Activated CD4-positive, alpha-beta T cell treated with anti-CD3 and anti-CD28 coated beads, Interleukin-10, Interleukin-2, amounts not matched to agents 100 ng/mL and 50 ng/mL, durations not matched to agents 16 hours and 8 hours (primary cell): ENCODE data around the gene SSTR4.
A peak's percentile ranks its signal among the peaks of the same experiment; 100 is the strongest.

Experiments used
- DNase-seq: peaks from one replicate; pipeline ENCODE4 v3.0.0-alpha.2; 2020

SSTR4 gene

DNA sequence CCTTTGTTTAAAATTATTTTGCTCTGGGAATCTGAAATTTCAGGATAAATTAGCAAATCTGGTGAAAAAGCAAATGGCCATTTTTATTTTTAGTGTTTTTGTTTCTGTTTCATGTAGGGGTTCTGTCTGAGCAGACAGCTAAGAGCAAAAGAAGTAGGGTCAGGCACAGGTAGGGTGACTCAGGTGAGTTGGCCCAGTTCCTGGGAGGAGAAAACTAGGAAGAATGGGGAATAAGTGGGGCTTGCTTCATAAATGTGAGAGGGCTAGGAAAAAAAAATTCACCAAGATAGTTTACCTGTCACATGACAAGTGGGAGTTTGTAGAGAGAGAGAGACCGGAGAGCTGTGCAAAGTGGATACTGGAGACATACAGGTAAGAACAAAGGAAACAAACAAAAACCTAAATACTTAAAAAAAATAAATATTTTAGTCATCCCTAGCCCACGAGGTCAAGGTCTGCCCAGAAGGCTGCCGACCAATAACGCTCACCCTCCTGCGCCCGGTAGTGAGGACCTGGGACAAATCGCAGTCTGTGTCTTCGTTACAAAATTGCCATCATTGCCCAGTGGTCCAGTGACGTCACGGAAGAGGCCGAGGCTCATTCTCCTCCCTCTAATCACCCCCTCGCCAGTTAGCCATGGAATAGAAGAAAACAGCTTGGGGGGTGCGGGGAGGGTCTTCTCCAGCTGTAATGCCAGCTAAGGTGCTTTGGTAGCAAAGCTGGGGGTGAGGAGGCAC, 12.1 kb downstream of the SSTR4 start:
- no peak for DNase-seq

DNA sequence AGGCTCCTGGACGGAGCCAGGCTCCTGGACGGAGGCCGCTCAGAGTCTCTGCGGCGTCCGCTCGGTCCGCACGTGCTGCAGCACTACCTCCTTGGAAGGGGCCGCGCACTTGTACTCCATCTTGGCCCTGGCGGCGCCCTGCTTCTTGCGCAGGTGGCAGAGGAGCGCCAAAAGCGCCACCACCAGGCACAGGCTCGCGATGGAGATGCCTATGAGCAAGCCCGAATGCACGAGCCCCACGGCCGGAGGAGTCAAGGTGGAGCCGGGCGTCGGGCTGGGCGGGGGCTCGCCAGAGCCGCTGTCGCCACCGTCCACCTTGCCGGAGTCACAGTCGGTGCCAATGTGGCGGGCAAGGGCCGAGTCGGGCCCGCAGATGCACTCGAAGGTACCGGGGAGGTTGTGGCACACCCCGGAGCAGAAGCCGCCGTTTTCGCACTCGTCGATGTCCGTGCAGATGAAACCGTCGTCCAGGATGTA, 12.7 kb downstream of the SSTR4 start:
- DNase-seq: peak; percentile 31

DNA sequence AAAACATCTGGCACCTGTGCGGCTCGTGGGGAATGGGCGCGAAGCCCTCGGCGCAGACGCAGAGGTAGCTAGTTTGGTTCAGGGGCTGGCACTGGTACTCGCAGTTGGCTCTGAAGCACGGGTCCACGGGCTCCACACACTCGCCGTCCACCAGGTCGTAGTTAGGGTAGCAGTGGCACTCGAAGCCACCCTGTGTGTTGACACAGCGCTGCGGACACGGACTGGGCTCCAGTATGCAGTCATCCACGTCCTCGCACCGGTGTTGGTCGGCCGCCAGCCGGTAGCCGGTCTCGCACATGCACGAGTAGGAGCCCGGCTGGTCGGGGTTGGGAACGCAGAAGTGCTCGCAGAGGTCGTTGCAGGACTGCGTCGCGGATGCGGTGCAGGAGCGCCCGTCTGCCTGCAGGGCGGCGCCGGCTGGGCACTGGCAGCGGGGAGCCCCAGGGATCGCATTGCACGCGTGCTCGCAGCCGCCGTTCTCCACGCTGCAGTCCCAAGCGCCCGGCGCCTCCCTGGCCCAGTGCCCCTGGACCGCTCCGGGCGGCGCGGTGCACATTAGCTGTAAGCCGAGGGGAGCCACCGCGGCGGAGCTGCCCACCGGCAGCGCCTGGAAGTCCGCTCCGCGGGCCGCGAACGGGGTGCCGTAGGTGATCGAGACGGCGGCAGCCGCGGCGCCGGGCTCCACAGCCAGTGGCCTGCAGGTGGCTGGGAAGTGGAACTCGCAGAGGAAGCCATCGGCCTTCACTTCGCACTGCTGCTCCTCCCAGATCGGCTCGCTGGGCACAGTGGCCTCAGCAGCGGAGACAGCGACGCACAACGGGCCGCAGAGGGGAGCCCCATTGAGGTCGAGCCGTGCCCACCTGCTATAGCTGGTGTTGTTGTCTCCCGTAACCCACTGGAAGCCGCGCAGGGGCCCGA, 13.4 kb downstream of the SSTR4 start:
- DNase-seq: peak; percentile 67

DNA sequence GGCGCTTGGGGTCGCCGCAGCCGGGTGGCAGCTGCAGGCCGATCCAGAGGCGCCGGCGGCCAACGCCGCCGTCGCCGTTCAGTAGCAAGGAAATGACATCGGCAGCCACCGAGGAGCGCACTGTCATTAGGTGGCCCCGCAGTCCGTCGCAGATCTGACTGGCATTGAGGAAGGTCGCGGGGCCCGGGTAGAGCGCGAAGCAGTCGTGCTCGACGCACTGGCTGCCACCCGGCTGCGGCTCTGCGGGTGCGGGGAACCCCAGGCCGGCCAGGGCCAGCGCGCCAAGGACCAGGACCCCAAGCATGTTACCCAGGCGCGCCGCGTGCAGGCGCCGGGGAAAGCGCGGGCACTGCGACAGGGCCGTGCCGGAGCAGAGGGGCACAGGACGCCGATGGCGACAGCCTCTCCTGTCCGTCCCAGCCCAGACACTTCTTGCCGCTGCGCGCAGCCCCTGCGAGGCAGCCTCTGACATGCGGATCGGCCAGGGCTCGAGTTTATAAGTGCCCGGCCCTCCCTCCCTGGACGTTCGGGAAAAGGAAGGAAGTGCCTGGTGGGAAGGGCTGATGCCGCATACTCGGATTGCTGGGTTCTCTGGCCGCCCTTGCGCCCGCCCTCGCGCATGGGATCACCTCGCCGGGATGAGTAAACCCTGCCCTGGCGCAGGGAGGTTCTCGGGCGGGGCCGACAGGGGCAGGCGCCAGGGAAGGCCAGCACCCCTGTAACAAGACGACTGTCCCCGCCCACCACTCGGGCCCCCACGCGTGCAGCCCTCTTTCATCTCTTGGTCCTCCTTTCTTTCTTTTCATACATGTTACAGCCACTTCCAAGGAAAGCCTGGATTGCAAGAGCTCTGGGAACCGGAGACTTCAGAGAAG, 14.3 kb downstream of the SSTR4 start, which contains the start of gene THBD:
TSS of gene THBD (minus strand) at position 472 of the 875 bp plus-strand sequence. CDS start at position 304, 168 bp downstream.
- peak; percentile 39 for DNase-seq

DNA sequence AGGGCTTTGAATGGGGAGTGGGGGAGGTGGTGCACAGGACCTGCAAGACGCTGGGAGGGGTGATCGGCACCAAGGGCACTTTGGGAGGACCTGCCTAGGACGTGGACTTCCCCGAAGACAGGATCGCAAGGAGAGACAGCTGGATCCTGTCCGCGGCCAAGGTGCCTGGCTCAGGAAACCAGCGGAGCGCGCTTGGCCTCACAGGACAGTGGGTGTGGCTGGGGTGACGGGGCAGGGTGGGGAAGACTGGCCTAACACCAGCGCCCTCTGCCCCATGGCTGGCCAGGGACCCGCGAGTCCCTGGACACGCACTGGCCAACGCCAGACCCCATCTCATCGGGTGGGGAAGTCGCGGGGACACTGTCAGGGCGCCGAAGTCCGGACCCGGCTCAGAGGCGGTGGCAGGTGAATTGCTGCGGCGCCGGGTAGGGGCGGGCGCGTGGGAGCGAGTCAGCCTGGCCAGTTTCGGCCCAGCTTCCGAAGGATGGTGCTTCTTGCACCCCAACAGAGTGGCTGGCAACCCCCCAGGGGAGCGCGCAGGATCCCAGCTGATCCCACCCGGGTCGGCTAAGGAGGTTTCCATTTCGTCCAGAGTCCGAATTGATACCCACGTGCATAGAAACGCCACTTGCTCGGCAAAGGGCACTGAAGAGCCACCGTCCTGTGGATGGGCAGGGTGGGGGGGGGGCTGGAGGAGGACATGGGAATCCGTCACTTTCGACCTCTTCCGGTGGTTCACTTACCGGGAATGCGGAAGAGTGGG, 15.1 kb downstream of the SSTR4 start:
- DNase-seq: no peak

DNA sequence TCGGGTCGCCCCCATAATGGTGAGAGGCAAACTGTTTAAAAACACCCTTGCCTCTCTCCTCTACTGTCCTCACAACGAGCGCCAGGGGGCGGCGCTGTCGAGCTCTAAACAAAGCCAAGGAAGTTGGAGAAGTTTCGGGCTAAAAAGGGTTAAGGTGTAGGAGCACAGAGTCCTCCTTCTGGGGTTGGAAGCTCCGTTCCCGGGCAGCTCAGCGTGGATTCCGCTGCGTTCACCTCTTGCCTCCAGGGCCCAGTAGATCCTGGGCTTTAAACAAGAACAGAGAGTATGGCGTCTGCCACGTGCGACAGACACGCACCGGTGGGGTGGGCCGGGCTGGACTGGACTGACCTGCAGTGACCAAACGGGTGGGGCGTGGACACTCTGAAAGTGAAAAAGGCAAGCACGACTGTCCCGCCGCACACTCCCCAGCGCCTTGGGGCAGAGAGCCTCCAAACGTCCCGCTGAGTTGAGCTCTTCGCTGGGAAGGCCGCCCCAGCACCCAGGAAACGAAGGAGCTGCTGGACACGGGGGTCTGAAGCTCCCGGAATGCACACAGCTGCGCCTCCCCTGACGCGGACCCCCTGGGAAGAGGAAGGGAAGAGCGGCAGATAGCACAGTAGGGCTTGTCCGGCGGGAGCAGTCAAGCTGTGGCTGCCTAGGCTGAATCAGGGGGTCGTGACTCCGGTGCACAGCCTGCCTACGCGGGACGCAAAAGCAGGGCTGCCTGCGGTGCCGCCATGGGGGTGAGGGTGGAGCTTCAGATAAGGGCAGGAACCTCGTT, 15.9 kb downstream of the SSTR4 start:
- peak; percentile 74 for DNase-seq

DNA sequence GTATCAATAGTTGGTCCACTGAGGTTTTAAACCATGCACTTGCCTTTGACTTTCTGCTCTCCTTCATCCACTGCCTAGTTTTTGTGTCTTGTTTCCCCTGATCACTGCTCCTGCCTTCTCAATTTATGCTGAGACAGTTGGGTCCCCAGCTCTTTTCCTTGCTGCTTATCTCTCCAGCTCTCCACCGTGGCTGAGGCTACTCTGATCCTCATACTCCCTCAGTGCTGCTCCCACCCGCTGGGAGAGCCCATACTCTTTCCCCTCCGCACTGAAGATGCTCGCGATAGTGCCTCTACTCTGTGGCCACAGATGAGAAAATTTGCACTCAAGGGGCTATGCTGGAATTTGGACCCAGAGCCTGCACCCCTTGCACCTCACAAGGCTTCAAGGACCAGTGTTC, 17.8 kb downstream of the SSTR4 start:
- DNase-seq: no peak

DNA sequence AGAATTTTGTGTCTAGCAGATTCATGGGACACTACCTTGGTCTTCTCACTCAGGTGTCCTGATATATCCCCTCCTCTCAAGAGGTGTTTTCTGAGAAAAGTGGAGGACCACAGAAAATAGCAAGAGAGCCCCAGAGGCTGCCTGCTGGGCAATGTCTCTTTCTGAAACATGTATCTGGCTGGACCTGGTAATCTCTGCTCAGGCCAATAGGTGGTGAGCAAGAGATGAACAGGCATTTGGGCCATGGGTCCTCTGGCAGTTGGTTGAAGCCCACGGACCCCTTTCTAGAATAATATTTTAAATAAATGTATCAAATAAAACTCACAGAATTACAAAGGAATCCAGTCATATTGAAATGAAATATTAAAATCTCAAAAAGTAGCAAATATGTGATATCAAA, 23.1 kb downstream of the SSTR4 start:
- no peak for DNase-seq

DNA sequence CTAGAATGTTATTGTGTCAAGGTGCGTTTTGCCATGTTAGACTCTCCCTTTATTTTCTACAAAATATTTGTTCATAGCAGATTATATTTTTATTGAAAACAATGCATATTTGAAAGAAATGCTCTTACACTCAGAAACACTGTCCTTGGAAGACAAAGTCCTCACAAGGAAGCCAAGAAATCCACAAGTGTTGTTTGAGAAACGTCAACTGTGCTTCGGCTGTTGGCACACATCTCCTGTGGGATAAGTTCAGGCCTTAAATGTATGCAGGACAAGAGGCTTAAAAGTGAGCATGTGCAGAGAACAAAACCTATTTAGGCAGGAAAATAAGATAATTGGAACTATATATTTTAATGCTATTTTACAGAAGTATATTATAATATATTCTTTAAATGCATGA, 23.9 kb downstream of the SSTR4 start:
- no peak for DNase-seq

DNA sequence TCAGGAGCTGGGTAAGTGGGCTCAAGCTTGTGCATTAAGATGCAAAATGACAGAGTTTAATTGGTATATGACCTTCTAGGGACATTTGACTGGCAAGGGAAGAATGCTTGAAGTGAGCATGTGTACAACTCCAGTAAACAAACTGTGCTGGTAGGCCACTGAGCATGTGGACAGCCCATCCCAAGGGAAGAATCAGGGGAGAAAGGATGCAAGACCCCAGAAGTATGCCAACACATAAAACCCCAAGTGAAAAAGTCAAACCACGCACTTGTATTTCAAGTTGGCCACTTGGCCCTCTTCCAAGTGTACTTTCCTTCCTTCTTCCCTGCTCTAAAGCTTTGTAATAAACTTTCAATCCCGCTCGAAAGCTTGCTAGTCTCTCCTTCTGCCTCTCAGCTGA, 24.7 kb downstream of the SSTR4 start:
- DNase-seq: no peak

DNA sequence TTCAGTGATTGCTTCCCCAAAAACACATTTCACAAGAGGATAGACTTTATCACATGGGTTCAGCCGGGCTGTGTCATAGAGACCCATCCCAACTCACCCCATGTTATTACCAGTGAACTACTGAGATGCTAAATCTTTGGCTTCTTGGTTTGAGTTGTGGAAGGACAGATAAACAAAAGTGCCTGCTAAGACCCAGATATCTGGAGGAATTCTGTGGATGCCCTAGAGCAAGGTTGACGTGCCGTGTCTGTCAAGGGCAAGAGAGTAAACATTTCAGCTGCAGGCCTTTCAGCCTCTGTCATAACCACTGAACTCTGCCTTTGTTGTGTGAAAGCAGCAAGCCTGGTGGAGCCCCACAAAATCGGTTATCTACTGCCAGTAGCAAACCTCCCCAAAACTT, 25.5 kb downstream of the SSTR4 start:
- no peak for DNase-seq

DNA sequence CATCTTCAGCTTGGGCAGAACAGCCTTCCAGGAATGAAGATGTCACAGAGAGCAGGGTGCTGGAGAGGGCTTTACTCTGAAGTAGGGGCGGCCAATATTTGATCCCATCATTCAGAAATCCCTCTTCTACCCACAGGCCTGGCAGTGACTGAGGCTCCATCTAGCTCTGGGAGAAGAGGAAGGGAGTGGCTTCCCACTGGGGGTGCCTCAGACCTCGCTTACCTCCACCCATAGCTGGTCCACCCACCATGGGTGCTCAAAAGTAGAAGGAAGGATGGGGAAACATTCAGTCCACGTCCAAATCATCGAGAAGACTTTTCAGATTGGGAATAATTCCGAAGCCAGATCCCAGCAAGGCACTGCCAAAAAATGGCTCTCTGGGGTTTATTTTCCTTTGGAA, 26.1 kb downstream of the SSTR4 start:
- DNase-seq: no peak

DNA sequence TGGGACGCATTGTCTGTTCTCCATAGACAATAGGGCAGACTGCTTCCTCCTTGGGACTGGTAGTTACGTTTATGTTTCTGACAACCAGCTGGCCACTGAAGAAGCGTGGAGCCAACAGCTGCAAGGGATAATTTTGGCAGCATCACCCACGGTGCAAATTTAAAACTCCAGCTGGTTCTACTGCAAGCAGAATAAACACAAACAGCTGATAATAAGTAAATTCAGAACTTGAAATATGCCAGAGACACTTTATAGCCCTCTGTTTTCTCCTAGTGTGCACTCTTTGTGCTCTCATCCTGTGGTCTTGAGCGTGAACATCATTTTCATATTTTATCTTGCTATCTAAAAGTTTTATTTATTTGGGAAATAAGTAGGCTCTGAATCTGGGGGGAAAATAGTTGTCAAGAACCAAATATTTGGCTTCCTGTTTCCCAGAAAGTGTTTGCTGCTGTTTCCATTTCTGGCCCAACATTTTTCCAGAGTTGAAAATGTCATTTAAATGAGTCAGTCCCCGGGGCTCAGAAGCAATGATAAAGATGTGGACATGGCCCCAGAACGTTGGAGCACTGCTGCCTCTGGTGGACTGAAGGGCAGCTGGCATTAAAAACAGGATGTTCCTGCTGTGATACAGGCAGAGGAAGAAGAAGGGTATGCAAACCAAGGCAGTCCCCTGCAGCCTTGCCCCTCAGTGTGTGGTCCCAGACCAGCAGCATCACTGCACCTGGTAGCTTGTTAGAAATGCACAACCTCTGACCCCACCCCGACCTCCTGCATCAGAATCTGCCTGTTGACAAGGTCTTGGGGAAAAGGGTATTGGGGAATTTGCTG, 26.8 kb downstream of the SSTR4 start:
- DNase-seq: no peak

DNA sequence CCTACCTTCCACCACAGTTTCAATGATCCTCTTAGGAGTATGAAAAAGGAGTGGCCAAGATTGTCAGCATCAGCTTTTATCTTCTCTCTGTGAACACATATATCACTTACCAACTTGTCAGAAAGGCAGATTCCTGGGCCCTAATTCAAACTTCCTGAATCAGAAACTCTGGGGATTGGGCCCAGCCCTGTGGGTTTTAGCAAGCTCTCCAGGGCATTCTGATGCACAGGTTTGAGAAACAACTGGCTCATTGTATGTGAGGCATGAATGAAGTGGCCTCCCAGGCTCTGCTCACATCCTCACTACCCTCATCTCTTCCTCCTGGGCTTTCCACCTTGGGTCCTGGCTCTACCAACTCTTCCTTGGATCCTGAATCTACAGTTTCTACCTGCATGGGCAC, 27.5 kb downstream of the SSTR4 start:
- DNase-seq: no peak

DNA sequence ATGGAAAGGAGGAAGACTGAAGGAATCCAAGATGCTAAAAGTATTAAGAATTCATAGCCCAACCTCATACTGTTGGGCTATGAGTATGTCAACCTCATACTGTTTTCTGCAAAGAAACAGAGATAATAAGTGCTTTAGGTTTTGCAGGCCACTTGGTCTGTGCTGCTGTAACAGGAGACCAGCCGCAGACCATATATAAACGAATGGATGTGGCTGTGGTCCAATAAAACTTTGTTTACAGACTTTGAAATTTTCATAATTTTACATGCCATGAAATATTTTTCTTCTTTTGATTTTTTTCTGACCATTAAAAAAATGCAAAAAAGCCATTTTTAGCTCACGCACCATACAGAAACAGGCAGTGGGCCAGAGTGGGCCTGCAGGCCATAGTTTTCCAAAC, 28.1 kb downstream of the SSTR4 start:
- no peak for DNase-seq

DNA sequence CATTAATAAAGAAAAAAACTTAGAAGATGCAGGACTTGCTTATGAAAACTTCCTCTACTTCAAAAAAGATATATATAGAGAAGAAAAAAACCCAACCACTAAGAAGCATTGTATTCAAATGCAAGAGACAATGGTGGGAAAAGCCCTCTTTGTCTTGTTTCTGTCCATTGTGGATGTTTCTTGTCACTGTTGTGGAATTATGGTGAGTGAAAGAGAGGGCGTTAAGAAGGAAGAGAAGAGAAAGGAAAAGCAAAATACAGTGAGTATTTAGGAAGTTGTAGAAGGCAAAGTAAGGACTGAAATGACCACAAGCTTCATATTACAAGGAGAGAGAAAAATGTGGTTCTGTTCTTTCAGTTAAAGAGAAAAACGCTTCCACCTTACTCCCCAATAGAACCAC, 28.5 kb downstream of the SSTR4 start:
- no peak for DNase-seq

DNA sequence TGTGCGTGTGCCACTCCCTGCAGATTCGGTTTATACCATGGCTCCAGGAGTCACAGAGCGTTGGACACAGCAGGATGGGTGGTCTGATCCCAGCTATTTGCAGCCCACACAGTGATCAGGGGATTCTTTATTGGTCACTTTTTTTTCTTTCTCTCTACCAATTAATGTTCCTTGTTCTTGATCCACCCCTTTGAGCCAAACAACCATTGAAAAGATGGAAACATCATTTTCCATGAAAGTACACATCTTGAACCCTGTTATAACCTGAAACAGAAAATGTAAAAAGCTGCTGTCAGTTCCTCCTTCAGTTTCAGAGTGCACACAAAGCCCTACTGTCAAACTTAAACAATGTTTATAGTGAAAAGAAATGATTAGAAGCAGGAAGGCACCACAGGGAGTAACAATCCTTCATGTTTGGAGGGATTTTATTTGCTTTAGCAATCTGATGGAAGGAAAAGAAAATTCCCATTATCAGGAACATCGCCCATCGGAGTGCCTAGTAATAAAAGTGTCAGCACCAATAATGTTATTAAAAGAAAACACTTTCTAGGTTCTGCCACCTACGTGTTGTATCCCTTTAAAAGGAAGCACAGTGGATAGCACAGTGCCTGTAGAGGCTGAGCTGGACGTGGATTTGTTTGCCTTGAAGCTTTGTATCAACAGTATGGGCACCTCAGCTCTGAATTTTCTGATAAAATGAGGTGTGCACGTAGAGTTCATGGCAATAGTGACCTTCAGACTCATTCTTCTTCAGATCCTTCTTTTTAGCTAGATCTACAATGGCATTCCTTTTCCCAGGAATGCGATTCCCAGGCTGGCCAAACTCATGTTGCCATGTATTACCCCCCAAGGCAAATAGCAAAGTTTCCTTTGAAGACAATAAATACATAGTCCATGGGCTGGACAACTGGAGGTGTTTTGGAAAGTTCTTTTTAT, 30.4 kb downstream of the SSTR4 start:
- DNase-seq: no peak

DNA sequence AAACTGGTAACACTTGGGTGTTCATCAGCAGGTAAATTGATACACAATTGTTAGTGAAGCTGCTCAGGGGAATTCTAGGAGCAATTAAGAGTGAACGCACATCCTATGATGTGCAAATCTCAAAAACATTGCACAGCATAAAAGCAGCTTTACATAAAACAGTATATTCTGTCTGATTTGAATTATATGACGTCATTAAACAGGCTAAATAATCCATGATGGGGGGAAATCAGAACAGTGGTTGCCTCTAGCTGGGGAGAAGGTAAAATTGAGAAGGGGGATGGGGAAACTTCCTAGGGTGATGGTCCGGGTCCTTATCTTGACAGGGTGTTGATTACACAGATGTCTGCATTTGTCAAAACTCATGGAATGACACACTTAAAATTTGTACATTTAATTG, 31.7 kb downstream of the SSTR4 start:
- DNase-seq: no peak

DNA sequence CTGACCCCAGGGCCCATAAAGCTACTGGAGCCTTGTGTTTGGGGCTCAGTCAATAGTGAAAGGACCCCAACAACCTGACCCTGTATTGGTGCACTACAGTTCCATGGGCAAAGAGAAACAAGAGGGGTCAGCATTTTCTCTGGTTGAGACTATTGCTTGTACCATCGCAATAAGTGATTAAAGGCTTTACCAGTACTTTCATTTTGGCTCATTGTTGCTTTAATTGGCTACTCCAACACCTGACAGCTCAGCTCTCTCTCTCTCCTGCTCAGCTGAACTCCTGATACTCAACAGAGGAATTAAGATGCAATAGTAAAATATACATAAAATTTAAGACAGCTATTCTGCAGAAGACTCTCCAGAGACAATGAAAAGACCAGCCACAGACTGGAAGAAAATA, 33.2 kb downstream of the SSTR4 start:
- DNase-seq: no peak
